Activated CD8-positive, alpha-beta T cell treated with anti-CD3 and anti-CD28 coated beads for 36 hours (primary cell): ENCODE results near the gene CLNK. TPM values are rescaled to one million over a fixed set of nuclear protein-coding genes. Genes with fewer than 3 reads are reported as not detected.

Source experiments
- ATAC-seq: fragments of 200-7000 bp; cut with Tn5 transposase; one replicate; pipeline ENCODE4 v1.10.0; 2021; ENCODE audit warnings: mild to moderate bottlenecking, moderate library complexity
- CTCF ChIA-PET: fragments of 350-600 bp; sonication (Branson Sonifier 250); formaldehyde crosslinking; loops from one replicate; lab custom pipeline; 2021; ENCODE audit warnings: antibody characterized with exemption; lab: Charles Lee
- POLR2A ChIA-PET: fragments of 350-600 bp; sonication (Branson Sonifier 250); formaldehyde crosslinking; loops from one replicate; lab custom pipeline; 2021; ENCODE audit warnings: antibody characterized with exemption; lab: Charles Lee
- DNase-seq: peaks from one replicate; pipeline ENCODE4 v3.0.0-alpha.2; 2020
- H3K27ac Mint-ChIP-seq: one replicate; pipeline ENCODE4 v1.8.0; 2021; ENCODE audit warnings: mild to moderate bottlenecking, mixed read lengths
- H3K27me3 Mint-ChIP-seq: one replicate; pipeline ENCODE4 v1.8.0; 2021; ENCODE audit warnings: mixed read lengths
- H3K36me3 Mint-ChIP-seq: one replicate; pipeline ENCODE4 v1.8.0; 2021; ENCODE audit warnings: low read depth, mixed read lengths
- H3K4me1 Mint-ChIP-seq: one replicate; pipeline ENCODE4 v1.8.0; 2021; ENCODE audit warnings: low read depth, mixed read lengths
- H3K4me3 Mint-ChIP-seq: one replicate; pipeline ENCODE4 v1.8.0; 2021; ENCODE audit warnings: mild to moderate bottlenecking, moderate library complexity, mixed read lengths
- H3K9me3 Mint-ChIP-seq: one replicate; pipeline ENCODE4 v1.8.0; 2021; ENCODE audit warnings: mixed read lengths
- intact Hi-C: fragments of 100-400 bp; cut with micrococcal nuclease; formaldehyde crosslinking; loops from one replicate; pipeline ENCODE4 v1.10.0; 2022
- total RNA-seq, 2 experiments: library from RNA; stranded (reverse); gene quantifications; one replicate each; pipeline ENCODE4 v1.2.3, GENCODE V29; 2021
- TF ChIP-seq, protein P1 (sequence below): fragments of 200-600 bp; IDR thresholded peaks from one replicate; pipeline ENCODE4 v1.8.0; 2022; ENCODE audit warnings: antibody characterized with exemption, mild to moderate bottlenecking

CLNK gene
- total RNA-seq, 2 experiments from 2014 or later: 0.18 TPM; not detected in 1

DNA sequence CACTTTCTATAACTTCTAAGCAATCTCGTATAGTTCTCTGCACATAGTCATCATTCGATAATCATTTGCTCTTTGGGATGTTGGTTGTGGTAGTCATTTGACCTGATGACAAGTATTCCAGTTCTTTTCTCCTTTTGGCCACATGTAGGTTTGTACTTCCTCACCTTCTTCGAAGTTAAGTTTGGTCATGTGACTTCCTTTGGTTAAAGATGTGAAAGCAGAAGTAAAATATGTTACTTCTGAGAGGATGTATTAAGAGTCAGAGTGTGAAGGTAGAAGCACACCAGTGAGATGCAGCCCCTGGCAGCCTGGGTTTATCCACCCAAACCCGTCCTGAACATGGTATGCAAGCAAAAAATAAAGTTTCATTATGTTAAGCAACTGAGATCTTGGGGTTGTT, 178.5 kb downstream of the CLNK start:
- ATAC-seq (no peak), DNase-seq (no peak)
- Mint-ChIP-seq H3K27ac (no peak overlapping the region), H3K27me3 (no peaks in the 10 kb centered on the region), H3K9me3 (peaks cover 7% of the 10 kb centered on the region), H3K36me3 (no peaks in the 10 kb centered on the region), H3K4me1 (peaks cover 5% of the 10 kb centered on the region), H3K4me3 (no peak overlapping the region)
- POLR2A ChIA-PET: no interaction called here
- CTCF ChIA-PET: no interaction called here
- TF ChIP-seq, protein P1, sequence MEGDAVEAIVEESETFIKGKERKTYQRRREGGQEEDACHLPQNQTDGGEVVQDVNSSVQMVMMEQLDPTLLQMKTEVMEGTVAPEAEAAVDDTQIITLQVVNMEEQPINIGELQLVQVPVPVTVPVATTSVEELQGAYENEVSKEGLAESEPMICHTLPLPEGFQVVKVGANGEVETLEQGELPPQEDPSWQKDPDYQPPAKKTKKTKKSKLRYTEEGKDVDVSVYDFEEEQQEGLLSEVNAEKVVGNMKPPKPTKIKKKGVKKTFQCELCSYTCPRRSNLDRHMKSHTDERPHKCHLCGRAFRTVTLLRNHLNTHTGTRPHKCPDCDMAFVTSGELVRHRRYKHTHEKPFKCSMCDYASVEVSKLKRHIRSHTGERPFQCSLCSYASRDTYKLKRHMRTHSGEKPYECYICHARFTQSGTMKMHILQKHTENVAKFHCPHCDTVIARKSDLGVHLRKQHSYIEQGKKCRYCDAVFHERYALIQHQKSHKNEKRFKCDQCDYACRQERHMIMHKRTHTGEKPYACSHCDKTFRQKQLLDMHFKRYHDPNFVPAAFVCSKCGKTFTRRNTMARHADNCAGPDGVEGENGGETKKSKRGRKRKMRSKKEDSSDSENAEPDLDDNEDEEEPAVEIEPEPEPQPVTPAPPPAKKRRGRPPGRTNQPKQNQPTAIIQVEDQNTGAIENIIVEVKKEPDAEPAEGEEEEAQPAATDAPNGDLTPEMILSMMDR: no peak
- intact Hi-C loops: no loop called here

DNA sequence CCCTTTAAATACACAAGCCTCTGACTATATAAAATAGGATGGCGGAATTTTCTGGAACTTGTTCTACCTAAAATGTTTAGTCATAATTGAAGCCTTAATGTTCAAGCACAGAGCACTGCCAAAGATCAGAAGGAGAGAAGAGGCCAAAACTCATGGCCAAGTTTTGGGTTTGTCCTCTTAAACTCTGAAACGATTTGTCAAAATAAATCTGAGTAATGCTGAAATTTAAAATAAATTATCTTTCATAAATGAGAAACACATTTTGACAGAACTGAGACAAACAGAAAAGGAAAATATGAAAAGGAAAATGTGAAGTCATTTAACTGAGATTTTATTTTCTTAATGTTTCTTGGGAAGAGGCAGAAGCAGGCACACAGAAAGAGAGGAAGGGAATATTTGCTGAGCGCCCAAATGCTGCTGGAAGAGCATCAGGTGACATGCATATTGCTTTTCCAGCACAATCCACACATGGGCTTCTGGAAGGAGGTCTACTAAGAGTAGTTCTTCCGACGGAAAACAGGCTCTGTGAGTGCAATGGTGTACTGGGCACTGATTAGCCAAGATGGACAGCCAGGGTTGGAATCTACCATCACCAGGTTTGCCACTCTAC, 179.9 kb downstream of the CLNK start:
- ATAC-seq (no peak), DNase-seq (no peak)
- ChIA-PET POLR2A (no interaction called here), CTCF (no interaction called here)
- peaks cover 5% of the 10 kb centered on the region for H3K27me3 Mint-ChIP-seq
- TF ChIP-seq, protein P1: no peak
- no peak overlapping the region for H3K27ac Mint-ChIP-seq
- no peaks in the 10 kb centered on the region for H3K36me3 Mint-ChIP-seq
- peaks cover 7% of the 10 kb centered on the region for H3K9me3 Mint-ChIP-seq
- intact Hi-C loops: no loop called here
- peaks cover 5% of the 10 kb centered on the region for H3K4me1 Mint-ChIP-seq
- H3K4me3 Mint-ChIP-seq: no peak overlapping the region

DNA sequence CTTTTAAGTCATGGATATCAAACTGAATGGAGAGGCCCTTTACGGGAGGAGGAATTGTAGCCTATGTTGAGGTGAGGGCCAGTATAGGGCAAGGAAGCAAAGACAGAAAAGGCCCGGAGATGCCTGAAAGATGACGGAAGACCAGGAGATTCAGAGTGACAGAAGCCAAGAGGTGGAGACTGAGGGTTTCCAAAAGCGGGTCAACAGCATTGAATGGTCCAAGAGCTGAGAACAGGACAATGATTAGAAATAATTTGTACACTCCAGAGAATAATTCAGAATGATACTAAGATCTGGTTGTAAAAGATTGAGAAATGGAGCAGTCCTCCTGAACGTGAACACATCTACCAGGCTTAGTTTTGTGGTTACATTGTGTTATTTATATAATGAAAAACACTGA, 181.9 kb downstream of the CLNK start:
- peaks cover 5% of the 10 kb centered on the region for H3K27me3 Mint-ChIP-seq

DNA sequence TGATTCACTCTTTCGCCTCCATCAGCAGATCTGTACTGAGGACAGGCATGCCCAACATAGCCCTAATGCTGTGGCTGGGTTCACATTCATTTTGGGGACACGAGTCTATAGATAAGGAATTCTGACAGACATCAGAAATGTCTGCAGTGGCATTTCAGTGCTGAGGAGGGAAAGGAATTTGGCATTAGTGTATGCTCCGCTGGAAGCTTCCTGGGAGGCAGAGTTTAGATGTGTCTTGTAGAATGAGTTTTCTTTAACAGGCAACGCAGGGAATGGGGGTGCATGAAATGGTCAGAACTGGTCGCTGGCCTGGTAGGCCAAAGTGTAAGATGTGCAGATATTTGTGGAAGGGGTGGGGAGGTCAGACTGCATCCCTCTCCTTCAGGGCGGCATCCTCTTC, 183.8 kb downstream of the CLNK start:
- no peak for ATAC-seq
- CTCF ChIA-PET: no interaction called here
- Mint-ChIP-seq H3K4me3 (no peak overlapping the region), H3K9me3 (peaks cover 1% of the 10 kb centered on the region), H3K4me1 (no peaks in the 10 kb centered on the region), H3K27me3 (peaks cover 5% of the 10 kb centered on the region), H3K27ac (no peak overlapping the region), H3K36me3 (no peaks in the 10 kb centered on the region)
- TF ChIP-seq, protein P1: no peak
- intact Hi-C loops: no loop called here
- POLR2A ChIA-PET: no interaction called here
- DNase-seq: no peak

More for the DNA sequence above, 181.9 kb downstream of the CLNK start:
- Mint-ChIP-seq H3K9me3 (peaks cover 7% of the 10 kb centered on the region), H3K27ac (no peak overlapping the region), H3K4me1 (peaks cover 5% of the 10 kb centered on the region), H3K36me3 (no peaks in the 10 kb centered on the region), H3K4me3 (no peak overlapping the region)
- intact Hi-C loops: no loop called here
- POLR2A ChIA-PET: no interaction called here
- TF ChIP-seq, protein P1: no peak
- DNase-seq: no peak
- CTCF ChIA-PET: no interaction called here
- no peak for ATAC-seq

DNA sequence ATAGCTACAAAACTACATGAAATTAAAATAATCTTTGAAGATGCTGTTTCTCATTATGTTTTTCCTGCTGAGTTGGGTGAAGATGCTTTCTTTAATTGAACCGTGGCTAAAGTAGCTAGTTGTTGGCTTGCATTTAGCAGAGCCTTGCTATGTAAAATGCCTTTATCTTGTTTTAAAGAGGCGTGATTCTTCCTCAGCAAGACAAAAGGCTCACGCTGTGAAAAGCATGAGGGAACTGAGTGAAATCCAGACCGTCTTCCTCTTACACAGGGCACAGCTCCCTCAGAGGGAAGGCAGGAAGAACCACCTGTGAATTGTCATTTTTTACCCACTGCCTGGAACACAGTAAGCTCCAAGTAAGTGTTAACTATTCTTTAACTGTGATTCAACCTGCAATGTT, 188.4 kb downstream of the CLNK start:
- Mint-ChIP-seq H3K4me1 (no peaks in the 10 kb centered on the region), H3K27ac (no peak overlapping the region), H3K36me3 (no peaks in the 10 kb centered on the region), H3K9me3 (no peaks in the 10 kb centered on the region), H3K4me3 (no peak overlapping the region), H3K27me3 (peaks cover 6% of the 10 kb centered on the region)
- TF ChIP-seq, protein P1: no peak
- no peak for ATAC-seq
- DNase-seq: no peak
- CTCF ChIA-PET: no interaction called here
- intact Hi-C loops: no loop called here
- POLR2A ChIA-PET: no interaction called here
